ENCODE measurements around the gene ULK4.

ULK4 gene

DNA sequence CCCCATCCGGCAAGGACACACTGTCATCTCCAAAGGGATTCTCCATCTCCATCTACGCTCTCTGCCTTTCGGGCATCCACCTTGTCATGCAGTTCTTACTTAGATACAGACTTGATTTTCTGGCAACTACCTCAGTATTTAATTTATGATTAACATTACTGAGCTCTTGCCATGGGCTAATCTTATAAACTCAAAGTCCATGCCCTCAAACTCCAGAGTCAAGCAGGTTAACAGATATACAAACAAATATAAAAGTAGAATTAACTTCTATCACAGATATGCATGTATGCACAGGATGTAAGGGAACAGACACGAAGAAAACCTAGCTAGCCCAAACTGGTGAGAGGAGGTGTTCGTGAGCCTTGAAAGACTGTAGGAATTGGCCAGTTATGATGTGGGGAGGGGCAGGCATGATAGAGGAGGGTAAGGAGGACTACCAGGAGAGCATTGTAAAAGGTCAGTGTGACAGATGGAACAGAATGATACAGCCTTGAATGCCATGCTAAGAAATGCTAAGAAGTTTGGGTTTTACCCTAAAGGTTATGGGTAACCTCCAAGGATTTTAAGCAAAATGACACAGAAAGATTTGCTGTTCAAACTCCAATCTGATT, 334.3 kb downstream of the ULK4 start:
- DNase-seq = no peak

DNA sequence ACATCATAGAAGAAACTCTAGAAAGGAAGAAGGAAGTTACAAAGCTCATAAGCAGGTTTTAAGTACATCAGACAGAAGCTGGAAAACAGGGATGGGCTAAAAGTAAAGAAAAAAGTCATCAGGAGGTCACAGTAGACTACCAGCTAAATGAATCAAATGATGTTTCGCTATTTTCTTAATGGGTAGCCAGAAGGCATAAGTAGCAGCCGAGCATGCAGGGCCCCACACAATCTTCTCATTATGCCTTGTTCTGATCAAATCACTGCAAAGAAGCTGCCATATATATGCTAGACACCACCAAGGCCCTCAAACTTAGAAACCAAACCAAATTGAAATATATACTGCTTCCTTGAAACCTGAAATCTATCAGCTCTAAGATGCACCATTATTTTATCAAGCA, 349.1 kb downstream of the ULK4 start:
- no peak for DNase-seq

DNA sequence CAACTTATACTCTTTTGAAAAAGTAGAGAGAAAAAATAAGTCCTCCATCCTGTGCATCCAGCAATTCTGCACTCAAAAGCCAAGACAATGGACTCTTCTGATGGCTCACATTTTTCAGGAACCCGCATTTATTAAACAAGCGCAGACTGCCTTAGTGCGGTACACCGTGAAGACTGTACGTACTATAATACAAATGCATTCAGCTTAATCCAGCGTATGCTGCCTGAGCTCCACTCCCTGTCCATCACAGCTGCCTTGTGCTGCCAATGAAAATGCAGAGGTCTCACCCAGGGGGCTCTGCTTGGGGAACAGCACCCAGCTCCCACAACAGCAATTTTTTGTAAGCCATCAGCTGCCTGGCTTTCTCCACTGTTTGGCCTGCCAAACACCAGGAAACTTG, 350.9 kb downstream of the ULK4 start:
- DNase-seq = no peak

DNA sequence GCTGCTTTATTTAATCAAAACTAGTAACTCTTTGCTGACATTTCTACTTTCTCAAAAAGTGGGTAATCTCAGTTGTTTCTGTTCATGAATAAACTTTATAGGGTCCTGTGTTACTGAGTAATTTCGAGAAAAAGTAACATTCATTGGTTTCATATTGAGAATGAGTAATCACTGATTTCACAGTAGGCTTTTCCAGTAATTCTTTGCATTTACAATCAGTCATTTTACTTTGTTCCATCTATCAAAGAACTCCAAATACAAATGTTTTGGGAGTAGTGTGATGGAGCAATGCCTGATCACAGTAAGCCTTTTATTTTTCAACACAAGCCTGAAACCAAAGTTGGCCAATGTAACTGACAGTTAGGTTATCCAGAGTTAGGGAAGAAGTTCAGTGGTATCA, 353.6 kb downstream of the ULK4 start:
- DNase-seq = no peak

DNA sequence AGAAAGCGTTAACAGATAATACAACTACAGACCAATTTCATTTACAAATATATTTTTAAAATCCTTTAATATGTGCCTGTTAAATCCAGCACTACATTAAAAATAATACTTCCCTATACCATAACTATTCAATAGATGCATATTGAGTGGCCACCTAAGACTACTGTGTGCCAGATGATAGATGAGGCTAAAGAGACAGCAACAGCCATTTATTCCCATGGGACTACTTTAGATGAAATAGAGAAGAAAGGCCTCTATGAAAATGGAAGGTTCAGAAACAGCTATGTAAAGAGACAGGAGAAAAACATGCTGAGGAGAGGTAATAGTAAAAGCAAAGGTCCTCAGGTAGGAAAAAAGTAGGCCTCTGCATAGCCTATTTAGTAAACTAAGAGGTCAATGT, 358.1 kb downstream of the ULK4 start:
- DNase-seq = no peak

DNA sequence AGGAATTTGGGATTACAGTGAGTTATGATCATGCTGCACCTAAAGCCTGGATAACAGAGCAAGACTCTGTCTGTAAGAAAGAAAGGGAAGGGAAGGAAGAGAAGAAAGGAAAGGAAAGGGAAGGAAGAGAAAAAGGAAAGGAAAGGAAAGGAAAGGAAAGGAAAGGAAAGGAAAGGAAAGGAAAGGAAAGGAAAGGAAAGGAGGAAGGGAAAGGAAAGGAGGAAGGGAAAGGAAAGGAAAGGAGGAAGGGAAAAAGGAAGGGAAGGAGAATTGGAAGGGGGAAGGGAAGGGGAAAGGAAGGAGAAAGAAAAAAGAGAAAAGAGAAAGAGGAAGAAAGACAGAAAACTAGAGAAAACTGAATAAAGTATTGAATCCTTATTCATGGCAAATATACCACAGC, 359.8 kb downstream of the ULK4 start:
- no peak for DNase-seq

DNA sequence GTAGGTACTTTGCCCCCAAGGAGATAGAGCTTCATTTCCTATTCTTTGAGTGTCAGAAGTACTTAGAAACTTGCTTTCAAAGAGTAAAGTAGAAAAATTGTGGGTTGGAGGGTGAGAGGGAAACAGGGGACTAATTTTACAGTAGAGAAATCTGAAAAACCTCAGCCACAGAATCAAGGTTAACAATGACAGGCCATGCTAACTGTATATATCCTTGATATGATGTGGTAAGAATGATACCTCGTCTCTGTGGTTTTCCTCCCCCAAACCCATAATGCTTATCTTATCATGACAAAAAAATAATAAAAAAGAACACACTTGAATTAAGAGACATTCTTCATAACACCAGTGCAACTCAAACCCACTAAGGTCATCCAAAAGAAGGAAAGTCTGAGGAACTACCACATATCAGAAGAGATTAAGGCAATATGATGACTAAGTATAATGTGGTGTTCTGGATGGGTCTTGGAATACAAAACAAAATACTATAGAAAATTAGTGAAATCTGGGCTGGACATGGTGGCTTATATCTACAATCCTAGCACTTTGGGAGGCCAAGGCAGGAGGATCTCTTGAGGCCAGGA, 360.4 kb downstream of the ULK4 start:
- no peak for DNase-seq

DNA sequence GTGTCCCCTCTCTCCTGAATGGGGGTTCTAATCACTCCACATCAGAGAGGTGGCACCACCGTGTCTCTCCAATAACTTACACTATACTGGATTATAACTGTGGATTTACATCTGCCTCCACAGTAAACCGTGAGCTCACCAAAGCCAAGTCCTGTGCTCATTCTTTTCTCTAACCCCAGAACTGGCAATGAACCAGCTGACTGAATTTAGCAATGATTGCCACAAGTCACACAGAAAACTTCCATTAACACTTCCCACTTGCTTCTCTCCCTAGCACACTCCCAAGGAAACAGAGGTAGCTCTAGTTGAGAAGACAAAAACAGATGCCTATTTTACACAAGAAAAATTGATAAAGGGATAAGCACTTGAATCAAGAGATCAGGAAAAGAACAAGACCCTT, 361.3 kb downstream of the ULK4 start:
- DNase-seq = no peak

DNA sequence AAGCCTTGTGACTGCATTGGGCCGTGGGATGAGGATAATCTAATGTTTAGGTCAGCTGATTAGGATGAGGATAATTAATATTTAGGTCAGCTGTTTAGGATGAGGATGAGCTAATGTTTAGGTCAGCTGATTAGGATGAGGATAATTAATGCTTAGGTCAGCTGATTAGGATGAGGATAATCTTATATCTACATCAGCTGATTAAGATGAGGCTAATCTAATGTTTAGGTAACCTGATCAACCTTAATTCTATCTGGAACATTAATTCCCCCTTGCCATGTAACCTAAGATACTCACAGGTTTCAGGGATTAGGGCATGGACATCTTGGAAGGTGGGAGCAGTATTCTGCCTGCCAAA, 362.8 kb downstream of the ULK4 start:
- no peak for DNase-seq

DNA sequence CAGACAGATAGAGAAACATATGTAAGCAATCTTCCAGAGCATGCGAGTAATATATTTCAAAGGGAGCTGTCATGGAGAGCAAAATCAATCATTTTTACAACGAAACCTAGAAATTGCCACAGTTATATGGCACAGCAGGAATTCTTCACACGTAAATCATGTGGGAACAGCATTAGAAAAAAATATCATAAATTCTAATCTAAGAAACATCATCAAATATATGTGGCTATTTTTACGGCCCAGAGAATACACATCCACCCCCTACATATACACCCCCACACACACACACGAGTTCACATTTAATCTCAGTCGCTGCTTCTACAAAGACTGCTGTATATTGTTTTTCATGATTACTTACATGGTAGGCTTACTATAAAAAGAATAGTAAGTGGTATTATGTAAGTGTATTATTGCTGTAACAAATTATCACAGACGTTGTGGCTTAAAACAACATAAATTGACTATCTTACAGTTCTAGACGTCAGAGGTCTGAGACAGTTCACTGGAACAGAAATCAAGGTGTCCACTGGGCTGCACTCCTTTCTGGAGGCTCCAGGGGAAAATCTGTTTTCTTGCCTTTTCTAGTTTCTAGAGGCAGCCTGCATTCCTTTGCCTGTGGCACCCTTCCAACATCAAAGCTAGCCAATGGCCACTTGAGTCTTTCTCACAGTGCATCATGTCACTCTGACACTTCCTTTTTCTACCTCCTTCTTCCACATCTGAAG, 363.3 kb downstream of the ULK4 start:
- no peak for DNase-seq

DNA sequence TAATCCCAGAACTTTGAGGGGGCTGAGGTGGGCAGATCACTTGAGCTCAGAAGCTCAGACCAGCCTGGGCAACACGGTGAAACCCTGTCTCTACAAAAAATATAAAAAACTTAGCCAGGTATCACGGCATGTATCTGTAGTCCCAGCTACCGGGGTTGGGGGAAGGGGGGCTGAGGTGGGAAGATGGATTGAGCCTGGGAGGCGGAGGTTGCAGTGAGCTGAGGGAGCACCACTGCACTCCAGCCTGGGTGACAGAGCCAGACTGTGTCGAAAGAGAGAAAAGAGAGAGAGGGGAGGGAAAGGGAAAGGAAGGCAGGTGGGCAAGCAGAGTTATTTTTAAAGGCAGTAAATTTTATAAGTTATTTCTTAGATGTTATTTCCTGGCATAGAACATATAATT, 368.1 kb downstream of the ULK4 start:
- DNase-seq = no peak

DNA sequence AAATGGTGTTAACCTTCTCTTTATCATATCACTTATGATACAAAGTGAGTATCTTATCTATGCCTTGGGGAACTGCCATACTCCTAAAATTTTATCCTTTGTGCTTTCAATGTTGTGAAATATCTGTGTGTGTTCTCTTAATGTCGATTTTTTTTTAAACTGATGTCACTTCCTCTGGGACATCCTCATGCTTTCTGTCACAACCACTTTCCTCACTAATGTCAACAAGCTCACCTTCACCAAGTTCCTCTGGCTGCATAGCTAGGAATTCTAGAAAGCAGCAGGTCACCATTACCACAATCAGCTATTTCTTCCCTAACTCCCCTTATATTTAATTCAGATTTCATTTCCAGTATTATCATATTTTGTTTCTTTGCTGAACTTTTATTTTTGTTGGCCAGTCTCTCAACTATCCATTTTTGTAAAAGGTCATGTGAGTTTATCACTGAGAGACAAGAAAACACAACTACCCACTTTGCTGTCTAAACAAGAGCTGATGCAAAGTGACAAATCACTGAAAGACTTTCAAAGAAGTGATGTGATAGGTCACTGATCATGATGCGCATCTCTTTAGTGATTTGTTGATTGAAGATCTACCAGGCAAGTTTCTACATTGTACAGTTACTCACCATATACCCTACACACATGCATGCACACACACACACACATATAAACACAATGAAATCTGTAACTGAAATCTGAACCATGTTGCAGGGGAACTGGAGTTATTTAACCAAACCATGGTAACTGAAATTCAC, 369.0 kb downstream of the ULK4 start:
- DNase-seq = no peak

DNA sequence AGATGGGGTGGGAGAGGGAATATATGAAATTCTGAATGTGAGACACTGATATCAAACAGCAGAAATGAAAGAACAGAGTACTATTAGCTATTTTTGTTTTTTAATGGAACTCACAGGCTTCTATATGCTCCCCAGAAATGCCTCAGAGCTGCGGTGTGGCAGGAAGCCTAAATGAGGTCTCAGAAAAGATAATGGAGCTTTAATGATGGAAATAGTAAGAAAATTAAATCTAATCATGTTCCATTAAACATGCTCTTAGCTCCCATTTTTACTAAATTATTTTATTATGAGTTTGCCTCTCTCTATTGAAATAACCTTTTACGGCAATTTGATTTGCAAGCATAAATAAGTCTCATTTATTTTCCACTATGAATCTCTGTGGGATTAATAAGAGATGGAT, 378.9 kb downstream of the ULK4 start:
- DNase-seq = no peak

DNA sequence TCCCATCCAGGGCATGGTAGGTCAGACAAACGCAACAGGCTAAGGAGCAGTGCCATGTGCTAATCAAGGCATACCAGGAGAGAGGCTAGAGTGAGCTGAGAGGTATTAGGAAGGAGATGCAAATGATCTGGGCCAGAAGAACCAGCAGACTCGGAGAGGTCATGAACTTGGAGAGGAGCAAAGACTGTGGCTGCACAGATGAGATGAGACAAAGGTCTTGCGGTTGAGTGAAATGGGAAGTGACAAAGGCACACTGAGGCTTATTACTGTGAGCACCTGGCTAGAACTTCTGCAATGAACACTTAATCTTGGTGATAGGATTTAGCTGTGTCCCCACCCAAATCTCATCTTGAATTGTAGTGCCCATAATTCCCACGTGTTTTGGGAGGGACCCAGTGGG, 380.2 kb downstream of the ULK4 start:
- DNase-seq = no peak

DNA sequence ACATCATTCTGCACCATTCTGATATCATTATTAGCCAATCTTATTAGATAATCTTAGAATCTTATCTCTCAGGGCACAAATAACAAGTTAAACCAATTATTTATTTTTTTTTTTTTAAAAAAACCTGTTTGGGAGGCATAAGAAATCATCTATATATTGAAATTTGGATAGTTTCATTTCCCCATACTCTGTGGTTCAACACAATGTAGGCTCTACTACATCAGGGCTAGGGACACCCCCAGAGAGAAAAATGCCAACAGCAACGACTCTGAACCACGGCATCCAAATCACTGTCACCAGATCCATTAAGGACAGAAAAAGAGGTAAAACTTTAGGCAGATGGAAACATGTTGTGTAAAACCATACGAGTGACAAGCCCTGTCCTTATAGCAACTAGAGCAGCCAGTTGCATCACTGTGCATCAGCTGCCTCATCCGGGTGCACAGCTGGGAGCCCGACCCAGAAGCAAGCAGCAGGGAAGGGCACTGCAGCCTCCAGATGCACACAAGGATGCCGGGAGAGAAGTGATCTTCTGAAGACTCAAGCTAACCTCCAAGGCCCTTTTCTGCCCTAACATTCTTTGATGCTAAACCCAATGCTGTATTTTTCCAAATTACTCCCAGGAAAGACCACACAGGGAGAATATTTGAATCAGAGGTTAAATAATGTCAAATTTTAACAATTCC, 381.5 kb downstream of the ULK4 start:
- no peak for DNase-seq

DNA sequence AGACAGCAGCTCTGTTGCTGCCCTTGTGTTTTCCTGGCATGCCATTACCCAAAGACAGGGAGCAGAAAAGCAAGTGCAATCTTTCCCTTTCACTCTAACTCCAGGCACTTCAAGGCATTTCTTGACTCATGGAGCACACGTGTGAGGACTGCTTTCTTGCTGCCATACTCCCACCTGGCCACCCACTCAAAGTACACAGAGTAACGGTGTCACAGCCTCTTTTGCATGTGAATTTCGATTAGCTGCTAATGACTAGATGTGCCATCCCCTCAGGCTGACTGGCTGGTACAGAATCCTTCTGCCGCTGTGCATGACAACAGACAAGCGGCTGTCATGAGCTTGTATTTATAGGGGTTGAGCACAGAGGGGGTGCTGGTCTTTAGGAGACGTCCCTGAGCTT, 382.0 kb downstream of the ULK4 start:
- DNase-seq = no peak

DNA sequence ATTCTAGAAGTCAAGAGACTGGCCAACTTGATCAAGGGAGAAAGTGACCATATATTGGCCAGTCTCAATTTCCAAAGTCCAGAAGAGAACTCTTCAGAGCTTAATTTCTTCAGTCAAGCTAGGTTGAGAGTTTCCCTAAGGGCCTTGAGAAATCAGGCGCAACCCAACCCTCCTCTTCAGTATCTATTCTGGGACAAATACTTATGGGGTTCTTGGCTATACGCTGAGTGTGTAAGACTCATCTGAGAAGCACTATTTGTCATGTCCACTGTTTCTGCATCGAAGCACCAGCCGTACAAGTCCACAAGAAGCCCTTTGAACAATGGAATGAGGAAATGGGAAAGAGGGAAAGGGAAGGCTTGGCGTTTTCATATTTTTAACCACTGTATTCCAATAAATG, 383.1 kb downstream of the ULK4 start:
- DNase-seq = no peak

DNA sequence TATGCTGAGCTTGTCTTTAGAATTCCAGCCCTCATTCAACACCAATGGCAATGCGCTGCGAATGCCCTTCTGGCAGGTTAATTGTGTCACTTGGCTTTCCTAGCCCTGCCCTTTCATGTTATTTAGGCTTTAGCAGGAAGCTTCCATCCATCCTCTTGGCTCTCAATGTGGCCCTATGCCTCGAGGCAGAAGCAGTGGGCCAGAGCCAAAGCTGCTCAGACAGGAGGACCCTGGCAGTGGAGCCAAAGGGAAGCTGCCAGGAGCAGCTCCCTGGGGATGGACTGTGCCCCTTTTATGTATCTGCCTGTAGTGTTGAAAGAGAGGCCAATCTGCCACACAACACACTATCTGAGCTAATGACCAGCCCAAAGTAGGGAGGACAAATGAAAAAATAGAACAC, 386.2 kb downstream of the ULK4 start:
- no peak for DNase-seq

DNA sequence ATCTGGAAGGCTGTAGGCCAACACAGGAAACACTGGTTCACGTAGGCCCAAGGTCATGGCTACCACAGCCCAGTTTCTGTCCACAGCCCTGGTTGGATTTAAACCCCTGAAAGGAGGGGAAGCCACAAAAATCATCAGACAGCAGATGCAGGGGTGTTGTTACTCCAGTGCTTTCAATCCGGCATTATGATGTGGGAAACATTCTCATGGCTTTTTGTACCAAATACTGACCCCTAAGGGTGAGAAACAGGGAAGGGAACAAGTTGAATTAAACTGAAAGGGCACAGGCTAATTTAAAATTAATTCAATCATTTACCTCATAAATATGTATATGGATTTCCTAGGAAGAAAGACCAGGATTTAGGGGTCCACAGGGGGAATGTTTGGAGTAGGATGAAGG, 387.0 kb downstream of the ULK4 start:
- DNase-seq = no peak

DNA sequence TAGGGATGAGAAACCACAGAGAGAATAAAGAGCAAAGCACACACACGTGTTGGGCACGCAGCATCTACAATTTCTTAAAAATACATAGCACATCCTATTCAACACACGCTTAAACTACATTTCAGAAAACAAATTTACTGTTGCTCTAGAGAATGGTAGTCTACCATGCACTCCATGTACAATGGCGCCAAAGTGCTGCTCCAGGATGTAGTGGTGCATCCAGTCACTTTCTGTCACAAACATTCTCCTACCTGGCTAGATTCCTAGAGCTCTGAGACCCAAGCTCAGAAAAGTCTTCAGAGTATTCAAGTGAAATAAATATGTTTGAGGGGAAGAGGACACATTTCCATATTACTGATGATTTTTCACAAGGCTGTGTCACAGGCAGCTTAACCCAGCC, 388.3 kb downstream of the ULK4 start:
- no peak for DNase-seq

DNA sequence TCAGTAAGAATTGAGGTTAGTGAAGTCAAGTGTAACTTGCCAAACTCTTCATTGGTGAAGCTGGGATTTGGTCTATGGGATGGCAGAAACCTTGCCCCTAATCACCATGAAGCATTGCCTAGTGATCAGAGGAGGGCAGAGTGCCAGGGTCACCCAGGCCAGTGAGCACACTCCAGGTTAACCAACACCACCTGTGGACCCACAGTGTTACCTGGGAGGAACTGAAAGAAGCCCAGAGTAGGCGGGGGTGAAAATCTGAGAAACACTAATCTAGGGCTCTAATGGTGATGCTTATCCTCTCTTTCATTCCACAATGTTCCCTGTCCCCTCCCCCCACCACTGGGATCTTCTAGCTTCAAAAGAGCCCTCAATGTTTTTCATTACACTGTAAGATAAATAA, 389.8 kb downstream of the ULK4 start:
- DNase-seq = no peak

DNA sequence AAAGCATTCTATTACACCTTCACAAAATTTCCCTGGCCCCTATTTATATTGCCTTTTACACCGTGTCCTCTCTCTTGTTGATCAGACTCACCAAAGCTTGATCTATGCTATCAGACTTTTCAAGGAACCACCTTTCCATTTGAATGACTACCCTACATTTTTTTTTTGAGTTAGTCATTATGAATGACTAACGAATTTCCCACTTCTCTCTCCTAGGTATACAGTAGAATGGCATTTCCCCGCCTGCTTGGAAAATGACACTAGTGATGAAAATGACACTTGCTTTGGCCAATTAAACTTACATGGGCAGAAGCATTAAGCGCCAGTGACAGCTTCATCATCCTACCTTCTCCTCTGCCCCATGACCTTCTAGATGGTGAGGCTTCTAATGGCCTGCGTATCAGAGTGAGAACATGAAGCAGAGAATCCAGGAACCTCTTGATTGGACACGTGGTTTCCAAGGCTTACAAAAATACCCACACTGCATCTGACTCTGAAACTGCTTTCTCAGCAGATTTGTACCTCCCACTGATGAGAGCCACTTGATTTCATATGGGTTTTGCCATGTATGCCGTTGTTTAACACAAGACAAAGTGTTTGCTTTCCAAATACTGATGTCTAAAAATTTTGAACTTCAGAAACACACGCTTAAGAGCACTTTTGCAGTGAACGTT, 392.1 kb downstream of the ULK4 start:
- no peak for DNase-seq

DNA sequence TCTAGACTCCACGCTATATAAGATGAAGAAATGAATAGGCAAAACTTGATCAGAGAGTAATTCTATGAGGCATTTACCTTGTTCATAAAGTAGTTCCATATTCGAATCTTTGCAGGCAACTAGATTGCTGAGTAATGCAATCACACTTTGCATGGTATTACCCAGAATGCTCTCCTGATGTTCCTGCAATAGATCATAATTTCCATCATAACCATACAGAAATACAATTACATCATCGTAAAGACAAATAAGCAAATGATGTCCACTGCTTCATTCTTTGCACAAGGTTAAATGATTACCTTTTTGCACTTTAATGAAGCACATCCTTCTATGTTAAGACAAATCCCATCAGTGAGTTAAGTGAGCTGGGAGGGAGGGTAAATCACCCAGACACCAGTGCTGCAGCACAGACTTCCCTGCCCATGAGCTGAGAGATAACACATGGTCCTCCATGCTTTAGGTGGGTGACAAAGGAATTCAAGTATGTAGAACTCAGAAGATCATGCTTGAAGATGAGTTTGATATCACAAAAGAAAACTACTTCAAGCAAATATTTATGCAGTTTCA, 395.9 kb downstream of the ULK4 start:
- no peak for DNase-seq

Data from 8988T (cell line).